Astrocyte of the spinal cord (primary cell): ENCODE data around the gene COL13A1.

Source experiments
- DNase-seq: peaks from one replicate; pipeline ENCODE4 v3.0.0; 2011; ENCODE audit warnings: low read depth, low spot score
- H3K4me3 ChIP-seq: 2 replicates; pipeline ENCODE4 v1.5.1; 2011; ENCODE audit warnings: low read depth, mild to moderate bottlenecking, low read length, moderate library complexity
- in situ Hi-C: cut with HindIII; loops from 2 replicates; pipeline ENCODE4 v1.10.0; 2017; ENCODE audit warnings: low sequenced_read_pairs
- TF ChIP-seq, protein P1 (sequence below): IDR thresholded peaks from 2 replicates; pipeline ENCODE4 v1.5.1; 2012; ENCODE audit warnings: low read depth, mild to moderate bottlenecking, low read length, inconsistent platforms

The COL13A1 gene

DNA sequence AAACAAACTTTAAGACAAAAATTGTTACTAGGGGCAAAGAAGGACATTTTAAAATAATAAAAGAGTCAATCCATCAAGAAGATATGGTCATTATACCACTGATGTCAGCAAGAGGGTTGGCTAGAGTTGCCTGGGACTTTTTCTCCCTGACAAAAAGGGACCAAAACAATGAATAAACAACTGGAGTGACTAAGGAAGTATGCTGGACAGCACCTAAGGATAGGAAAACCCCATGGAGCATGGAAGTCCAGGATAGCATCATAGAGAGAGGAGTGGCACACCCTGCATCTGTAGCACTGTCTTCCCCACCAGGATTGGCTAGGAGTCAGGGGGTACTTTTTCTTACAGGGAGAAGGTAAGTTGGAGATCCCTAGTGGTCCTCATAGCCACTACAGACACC is 177.5 kb downstream of the COL13A1 start:
- TF ChIP-seq, protein P1, sequence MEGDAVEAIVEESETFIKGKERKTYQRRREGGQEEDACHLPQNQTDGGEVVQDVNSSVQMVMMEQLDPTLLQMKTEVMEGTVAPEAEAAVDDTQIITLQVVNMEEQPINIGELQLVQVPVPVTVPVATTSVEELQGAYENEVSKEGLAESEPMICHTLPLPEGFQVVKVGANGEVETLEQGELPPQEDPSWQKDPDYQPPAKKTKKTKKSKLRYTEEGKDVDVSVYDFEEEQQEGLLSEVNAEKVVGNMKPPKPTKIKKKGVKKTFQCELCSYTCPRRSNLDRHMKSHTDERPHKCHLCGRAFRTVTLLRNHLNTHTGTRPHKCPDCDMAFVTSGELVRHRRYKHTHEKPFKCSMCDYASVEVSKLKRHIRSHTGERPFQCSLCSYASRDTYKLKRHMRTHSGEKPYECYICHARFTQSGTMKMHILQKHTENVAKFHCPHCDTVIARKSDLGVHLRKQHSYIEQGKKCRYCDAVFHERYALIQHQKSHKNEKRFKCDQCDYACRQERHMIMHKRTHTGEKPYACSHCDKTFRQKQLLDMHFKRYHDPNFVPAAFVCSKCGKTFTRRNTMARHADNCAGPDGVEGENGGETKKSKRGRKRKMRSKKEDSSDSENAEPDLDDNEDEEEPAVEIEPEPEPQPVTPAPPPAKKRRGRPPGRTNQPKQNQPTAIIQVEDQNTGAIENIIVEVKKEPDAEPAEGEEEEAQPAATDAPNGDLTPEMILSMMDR, result no peak
- H3K4me3 ChIP-seq, result no peak overlapping the region
- in situ Hi-C loops, result no loop called here
- no peak for DNase-seq

DNA sequence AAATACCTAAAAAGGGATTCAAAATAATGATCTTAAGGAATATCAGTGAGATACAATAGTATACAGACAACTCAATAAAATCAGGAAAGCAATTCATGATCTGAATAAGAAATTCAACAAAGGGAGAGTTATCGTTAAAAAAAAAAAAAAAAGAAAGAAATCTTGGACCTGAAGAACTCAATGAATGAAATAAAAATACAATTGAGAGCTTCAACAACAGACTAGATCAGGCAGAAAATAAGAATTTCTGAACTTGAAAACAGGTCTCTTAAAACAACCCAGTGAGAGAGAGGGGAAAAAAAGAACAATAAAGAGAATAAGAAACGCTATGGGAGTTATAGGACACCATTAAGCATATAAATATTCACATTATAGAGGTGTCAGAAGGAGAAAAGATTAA is 179.0 kb downstream of the COL13A1 start:
- no peak overlapping the region for H3K4me3 ChIP-seq
- in situ Hi-C loops, result no loop called here
- DNase-seq, result no peak
- TF ChIP-seq, protein P1, result no peak

DNA sequence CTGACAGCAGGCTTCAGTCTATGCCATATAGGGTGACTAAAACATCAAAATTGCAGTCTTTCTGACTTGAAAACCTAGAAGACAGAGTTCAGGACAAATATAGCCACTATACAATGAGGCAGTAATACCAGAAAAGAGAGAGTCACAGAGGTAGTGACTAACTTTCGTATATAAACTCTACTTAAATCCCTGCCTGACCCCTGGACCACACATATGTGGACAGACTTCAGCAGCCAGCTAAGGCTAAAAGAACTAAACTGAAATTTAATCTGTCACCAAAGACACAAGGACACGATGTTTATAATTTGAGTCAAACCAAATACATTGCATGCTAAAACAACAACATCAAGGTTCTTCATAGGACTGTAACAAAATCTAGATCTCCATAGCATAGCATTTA is 186.4 kb downstream of the COL13A1 start:
- H3K4me3 ChIP-seq, result no peak overlapping the region
- no peak for DNase-seq
- TF ChIP-seq, protein P1, result no peak
- in situ Hi-C loops, result no loop called here

DNA sequence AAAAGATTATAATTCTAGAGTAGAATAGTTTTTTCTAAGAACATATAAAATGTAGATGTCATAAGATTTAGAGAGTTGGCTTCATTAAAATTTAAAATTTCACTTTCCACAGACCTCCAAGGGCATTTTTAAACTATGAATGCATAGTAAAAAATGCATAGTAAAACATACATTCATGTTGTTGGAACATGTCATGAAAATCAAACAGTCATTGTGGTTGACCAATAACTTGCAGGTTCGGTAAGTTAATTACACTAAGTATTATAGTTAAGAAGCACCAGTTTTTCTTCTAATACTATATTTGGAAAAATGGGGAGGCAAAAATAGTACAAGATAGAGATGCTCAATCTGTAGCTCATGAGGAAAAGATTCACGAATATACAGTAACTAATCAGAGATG is 189.4 kb downstream of the COL13A1 start:
- TF ChIP-seq, protein P1, result no peak
- no peak for DNase-seq
- no peak overlapping the region for H3K4me3 ChIP-seq
- in situ Hi-C loops, result no loop called here

DNA sequence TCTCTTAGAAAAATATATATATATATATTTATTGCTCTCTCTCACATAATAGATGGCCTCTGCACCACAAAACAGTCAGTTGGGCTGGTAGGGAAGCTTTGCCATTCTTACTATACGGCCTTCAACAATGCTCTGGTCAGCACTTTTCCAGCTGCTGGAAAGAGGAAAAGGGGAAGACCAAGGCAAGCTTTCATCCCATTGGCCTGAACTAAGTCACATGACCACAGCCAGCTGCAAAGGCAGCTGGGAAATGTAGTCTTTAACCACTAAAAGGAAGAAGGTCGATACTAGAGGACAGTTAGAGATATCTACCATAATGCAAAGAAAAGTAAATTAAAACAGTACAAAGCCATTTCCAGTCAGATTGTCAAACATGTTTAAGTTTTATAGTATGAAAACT is 192.6 kb downstream of the COL13A1 start:
- in situ Hi-C loops, result no loop called here
- no peak overlapping the region for H3K4me3 ChIP-seq
- TF ChIP-seq, protein P1, result no peak
- DNase-seq, result peak; percentile 18

DNA sequence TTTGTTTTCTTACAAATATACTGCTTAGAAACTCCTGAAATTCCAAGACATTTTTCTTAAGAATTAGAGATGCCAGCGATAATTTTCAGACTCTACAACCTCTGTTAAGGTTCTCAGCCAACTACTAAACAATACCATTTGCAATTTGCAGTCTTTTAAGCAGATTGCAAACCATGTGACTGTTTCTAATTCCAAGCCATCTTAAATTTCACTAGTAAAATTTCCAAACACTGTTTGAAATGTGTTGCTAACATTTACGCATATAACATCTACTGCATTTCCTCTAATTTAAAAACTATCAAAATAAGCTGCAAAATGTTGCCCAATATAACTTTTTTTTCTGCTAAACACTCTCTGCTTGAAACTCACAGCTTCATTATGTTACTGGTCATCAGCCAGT is 194.9 kb downstream of the COL13A1 start:
- H3K4me3 ChIP-seq, result no peak overlapping the region
- in situ Hi-C loops, result no loop called here

More for the DNA sequence above, 194.9 kb downstream of the COL13A1 start:
- TF ChIP-seq, protein P1, result no peak
- DNase-seq, result no peak
